Thoracic aorta (tissue), 2 donors: ENCODE measurements around the gene CEP85L. TPM values are rescaled to one million over a fixed set of nuclear protein-coding genes. Genes with fewer than 3 reads are reported as not detected.

ENCODE experiments used
- ATAC-seq: fragments of 150-250 bp; one replicate; pipeline ENCODE4 v1.8.0; 2017; ENCODE audit warnings: low read depth; ENCODE audit not compliant: insufficient number of reproducible peaks, low FRiP score
- DNase-seq: peaks from one replicate; pipeline ENCODE4 v3.0.0-alpha.2; 2020; ENCODE audit warnings: low spot score
- H3K27ac ChIP-seq, 2 donors: fragments of 200-600 bp; sonication (generic); 1 replicate in 1 of 2; 2 replicates in 1 of 2; pipeline ENCODE4 v1.5.1; 2016; ENCODE audit warnings: mild to moderate bottlenecking in 2 of 2, moderate library complexity in 2 of 2
- H3K27me3 ChIP-seq: fragments of 200-600 bp; sonication (generic); replicated peaks from 2 replicates; pipeline ENCODE4 v1.6.0; 2016; ENCODE audit warnings: mild to moderate bottlenecking; ENCODE audit not compliant: insufficient read depth
- H3K36me3 ChIP-seq: fragments of 200-600 bp; sonication (generic); one replicate; pipeline ENCODE4 v1.5.1; 2016
- H3K4me1 ChIP-seq, 2 donors: fragments of 200-600 bp; sonication (generic); 1 replicate in 1 of 2; 2 replicates in 1 of 2; pipeline versions ENCODE4 v1.5.1 to v1.6.0; 2016; ENCODE audit warnings: low read depth in 2 of 2, mild to moderate bottlenecking in 1 of 2; ENCODE audit not compliant: control insufficient read depth in 1 of 2
- H3K4me3 ChIP-seq: fragments of 200-600 bp; sonication (generic); 2 replicates; pipeline ENCODE4 v1.5.1; 2016; ENCODE audit warnings: mild to moderate bottlenecking
- H3K9me3 ChIP-seq: fragments of 200-600 bp; sonication (generic); 2 replicates; pipeline ENCODE4 v1.5.1; 2016
- total RNA-seq, 2 donors: library from RNA; depleted of rRNA; stranded (reverse); fragments of >200 nt; gene quantifications; one replicate each; pipeline versions ENCODE4 v1.1.0 to v1.2.3, GENCODE V29; 2016
- TF ChIP-seq, protein P1 (sequence below): fragments of 200-600 bp; sonication (generic); IDR thresholded peaks from one replicate; pipeline ENCODE4 v1.5.1; 2019; ENCODE audit warnings: antibody characterized with exemption

Gene CEP85L
- total RNA-seq, 2 donors from 2014 or later, result 13.3 to 22.7 TPM

DNA sequence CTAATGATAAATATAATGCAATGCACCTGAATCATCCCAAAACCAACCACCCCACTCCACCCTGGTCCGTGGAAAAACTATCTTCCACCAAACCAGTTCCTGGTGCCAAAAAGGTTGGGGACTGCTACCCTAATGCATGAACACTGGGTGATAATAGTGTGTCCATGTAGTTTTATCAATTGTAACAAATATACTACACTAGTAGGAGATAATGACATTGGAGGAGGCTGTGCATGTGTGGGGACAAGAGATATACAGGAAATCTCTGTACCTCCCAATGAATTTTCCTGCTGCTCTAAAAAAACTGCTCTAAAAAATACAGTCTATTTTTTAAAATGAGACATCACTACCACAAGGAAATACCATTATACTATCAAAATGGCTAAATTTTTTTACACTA lies 20.5 kb downstream of the CEP85L start:
- no peak for DNase-seq
- H3K27ac ChIP-seq, result no peak overlapping the region
- H3K27me3 ChIP-seq, result no peaks in the 10 kb centered on the region
- H3K4me3 ChIP-seq, result no peak overlapping the region
- H3K36me3 ChIP-seq, result no peaks in the 10 kb centered on the region
- TF ChIP-seq, protein P1, sequence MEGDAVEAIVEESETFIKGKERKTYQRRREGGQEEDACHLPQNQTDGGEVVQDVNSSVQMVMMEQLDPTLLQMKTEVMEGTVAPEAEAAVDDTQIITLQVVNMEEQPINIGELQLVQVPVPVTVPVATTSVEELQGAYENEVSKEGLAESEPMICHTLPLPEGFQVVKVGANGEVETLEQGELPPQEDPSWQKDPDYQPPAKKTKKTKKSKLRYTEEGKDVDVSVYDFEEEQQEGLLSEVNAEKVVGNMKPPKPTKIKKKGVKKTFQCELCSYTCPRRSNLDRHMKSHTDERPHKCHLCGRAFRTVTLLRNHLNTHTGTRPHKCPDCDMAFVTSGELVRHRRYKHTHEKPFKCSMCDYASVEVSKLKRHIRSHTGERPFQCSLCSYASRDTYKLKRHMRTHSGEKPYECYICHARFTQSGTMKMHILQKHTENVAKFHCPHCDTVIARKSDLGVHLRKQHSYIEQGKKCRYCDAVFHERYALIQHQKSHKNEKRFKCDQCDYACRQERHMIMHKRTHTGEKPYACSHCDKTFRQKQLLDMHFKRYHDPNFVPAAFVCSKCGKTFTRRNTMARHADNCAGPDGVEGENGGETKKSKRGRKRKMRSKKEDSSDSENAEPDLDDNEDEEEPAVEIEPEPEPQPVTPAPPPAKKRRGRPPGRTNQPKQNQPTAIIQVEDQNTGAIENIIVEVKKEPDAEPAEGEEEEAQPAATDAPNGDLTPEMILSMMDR, result no peak
- H3K4me1 ChIP-seq, result no peaks in the 10 kb centered on the region
- H3K9me3 ChIP-seq, result no peaks in the 10 kb centered on the region
- ATAC-seq, result no peak

DNA sequence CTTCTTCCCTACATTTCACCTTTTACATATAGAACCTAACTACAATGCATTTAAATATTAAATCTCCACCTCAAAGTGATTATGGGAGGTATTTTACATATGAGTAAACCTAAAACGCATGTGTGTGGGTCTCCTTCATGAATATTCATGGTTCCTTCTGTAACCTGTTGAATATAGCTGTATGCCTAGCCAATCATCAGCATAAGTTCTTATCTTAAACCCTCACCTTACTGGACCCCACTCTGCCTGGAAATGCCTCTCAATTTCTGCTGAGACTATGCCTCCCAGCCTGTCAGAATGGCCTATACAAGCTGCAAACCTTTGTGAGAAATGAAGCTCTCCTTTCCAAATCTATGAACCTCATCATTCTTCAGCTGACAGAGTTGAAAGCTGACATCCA lies 21.3 kb downstream of the CEP85L start:
- ATAC-seq (no peak), DNase-seq (no peak)
- no peaks in the 10 kb centered on the region for H3K9me3 ChIP-seq
- TF ChIP-seq, protein P1, result no peak
- no peak overlapping the region for H3K4me3 ChIP-seq
- no peak overlapping the region for H3K27ac ChIP-seq
- no peaks in the 10 kb centered on the region for H3K36me3 ChIP-seq
- H3K27me3 ChIP-seq, result no peaks in the 10 kb centered on the region
- H3K4me1 ChIP-seq, result no peaks in the 10 kb centered on the region

DNA sequence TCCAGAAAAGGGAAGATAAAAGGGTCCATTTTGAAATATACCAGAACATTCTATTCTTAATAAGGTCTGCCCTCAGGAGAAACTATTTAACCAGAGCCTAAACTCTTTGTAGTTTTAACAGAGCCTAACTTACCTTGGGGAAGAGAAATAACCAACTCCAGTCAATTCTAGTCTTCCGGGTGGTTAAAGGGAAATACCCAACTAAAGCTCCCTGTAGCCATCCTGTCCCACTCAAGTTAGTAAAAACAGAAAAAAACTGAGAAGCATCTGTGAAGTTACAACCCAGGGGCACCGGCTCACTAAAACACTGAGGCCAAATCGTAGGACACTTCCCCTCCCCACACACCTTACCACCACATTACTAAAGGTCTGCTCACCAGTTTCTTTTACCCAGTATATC lies 23.7 kb downstream of the CEP85L start:
- H3K4me3 ChIP-seq, result no peak overlapping the region
- H3K9me3 ChIP-seq, result no peaks in the 10 kb centered on the region
- H3K4me1 ChIP-seq, result no peaks in the 10 kb centered on the region
- H3K27me3 ChIP-seq, result no peaks in the 10 kb centered on the region
- no peak overlapping the region for H3K27ac ChIP-seq
- TF ChIP-seq, protein P1, result no peak
- ATAC-seq (no peak), DNase-seq (no peak)
- no peaks in the 10 kb centered on the region for H3K36me3 ChIP-seq

DNA sequence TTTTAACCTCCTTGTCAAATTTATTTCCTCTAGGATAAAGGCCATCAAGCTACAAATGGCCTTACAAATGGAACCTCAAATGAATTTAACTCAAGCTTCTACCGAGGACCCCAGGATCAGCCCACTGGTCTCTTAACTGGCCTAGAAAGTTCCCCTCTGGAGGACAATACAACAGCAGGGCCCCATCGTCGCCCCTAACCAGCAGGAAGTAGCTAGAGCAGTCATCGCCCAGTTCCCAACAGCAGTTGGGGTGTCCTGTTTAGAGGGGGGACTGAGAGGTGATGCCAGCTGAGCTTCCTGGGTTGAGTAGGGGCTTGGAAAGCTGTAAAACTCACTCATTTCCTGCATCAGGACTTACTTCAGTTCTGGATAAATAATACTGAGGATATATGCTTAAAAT lies 25.6 kb downstream of the CEP85L start:
- DNase-seq (no peak), ATAC-seq (no peak)
- TF ChIP-seq, protein P1, result no peak
- no peaks in the 10 kb centered on the region for H3K9me3 ChIP-seq
- no peaks in the 10 kb centered on the region for H3K27me3 ChIP-seq
- H3K36me3 ChIP-seq, result no peaks in the 10 kb centered on the region
- H3K27ac ChIP-seq, result no peak overlapping the region
- H3K4me3 ChIP-seq, result no peak overlapping the region
- H3K4me1 ChIP-seq, result peaks cover 0 to 8% of the 10 kb centered on the region in 2 donors

DNA sequence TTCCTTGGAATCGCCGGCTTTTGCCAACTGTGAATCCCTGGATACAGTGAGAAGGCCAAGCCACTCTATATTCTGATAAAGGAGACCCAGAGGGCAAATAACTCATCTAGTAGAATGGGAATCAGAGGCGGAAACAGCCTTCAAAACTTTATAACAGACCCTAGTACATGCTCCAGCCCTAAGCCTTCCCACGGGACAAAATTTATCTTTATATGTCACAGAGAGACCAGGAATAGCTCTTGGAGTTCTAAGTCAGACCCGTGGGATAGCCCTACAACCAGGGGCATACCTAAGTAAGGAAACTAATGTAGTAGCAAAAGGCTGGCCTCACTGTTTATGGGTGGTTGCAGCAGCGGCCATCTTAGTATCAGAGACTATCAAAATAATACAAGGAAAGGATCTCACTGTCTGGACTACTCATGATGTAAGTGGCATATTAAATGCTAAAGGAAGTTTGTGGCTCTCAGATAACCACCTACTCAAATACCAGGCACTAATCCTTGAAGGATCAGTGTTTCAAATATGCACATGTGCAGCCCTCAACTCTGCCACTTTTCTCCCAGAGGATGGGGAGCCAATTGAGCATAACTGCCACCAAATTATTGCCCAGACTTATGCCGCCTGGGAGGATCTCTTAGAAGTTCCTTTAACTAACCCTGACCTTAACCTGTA lies 29.5 kb downstream of the CEP85L start:
- H3K9me3 ChIP-seq, result no peaks in the 10 kb centered on the region
- H3K27ac ChIP-seq, result no peak overlapping the region
- H3K4me3 ChIP-seq, result no peak overlapping the region
- H3K27me3 ChIP-seq, result no peaks in the 10 kb centered on the region
- DNase-seq, result no peak
- H3K36me3 ChIP-seq, result no peaks in the 10 kb centered on the region
- TF ChIP-seq, protein P1, result no peak
- no peak for ATAC-seq
- H3K4me1 ChIP-seq, result peaks cover 0 to 20% of the 10 kb centered on the region in 2 donors
